GM23338 (cell line): ENCODE results near the gene SSNA1. TPM values are rescaled to one million over a fixed set of nuclear protein-coding genes. Genes with fewer than 3 reads are reported as not detected.

ENCODE experiments used
- ATAC-seq: fragments of 200-7000 bp; cut with Tn5 transposase; 3 replicates; pipeline ENCODE4 v1.9.1; 2020
- DNase-seq: peaks from one replicate; pipeline ENCODE4 v3.0.0-alpha.2; 2015; ENCODE audit warnings: low spot score
- H2AFZ ChIP-seq: fragments of 200-600 bp; sonication (generic); 2 replicates; pipeline ENCODE4 v1.8.0; 2016; ENCODE audit warnings: antibody characterized with exemption, mild to moderate bottlenecking, moderate library complexity
- H3F3A ChIP-seq: fragments of 200-600 bp; sonication (generic); replicated peaks from 2 replicates; pipeline ENCODE4 v1.8.0; 2017; ENCODE audit warnings: antibody characterized with exemption, mixed run types, low read depth
- H3K27ac ChIP-seq: fragments of 200-600 bp; sonication (generic); 2 replicates; pipeline ENCODE4 v1.6.1; 2016; ENCODE audit warnings: low read depth
- H3K27me3 ChIP-seq: fragments of 200-600 bp; sonication (generic); 2 replicates; pipeline ENCODE4 v1.8.0; 2016; ENCODE audit warnings: mild to moderate bottlenecking, mixed run types, moderate library complexity; ENCODE audit not compliant: insufficient read depth
- H3K36me3 ChIP-seq: fragments of 200-600 bp; sonication (generic); 2 replicates; pipeline ENCODE4 v1.8.0; 2016; ENCODE audit warnings: mild to moderate bottlenecking; ENCODE audit not compliant: insufficient read depth
- H3K4me1 ChIP-seq: fragments of 200-600 bp; sonication (generic); 2 replicates; pipeline ENCODE4 v1.8.0; 2016; ENCODE audit warnings: mild to moderate bottlenecking, moderate library complexity; ENCODE audit not compliant: insufficient read depth
- H3K4me2 ChIP-seq: fragments of 200-600 bp; sonication (generic); 2 replicates; pipeline ENCODE4 v1.7.1; 2017; ENCODE audit warnings: mixed run types
- H3K4me3 ChIP-seq: fragments of 200-600 bp; sonication (generic); 2 replicates; pipeline ENCODE4 v1.6.1; 2016; ENCODE audit warnings: mixed run types
- H3K79me2 ChIP-seq: fragments of 200-600 bp; sonication (generic); replicated peaks from 2 replicates; pipeline ENCODE4 v1.8.0; 2017; ENCODE audit warnings: mild to moderate bottlenecking; ENCODE audit not compliant: insufficient read depth
- H3K9me2 ChIP-seq: fragments of 200-600 bp; sonication (generic); 2 replicates; pipeline ENCODE4 v1.8.0; 2017; ENCODE audit not compliant: insufficient read depth
- H4K20me1 ChIP-seq: fragments of 200-600 bp; sonication (generic); replicated peaks from 2 replicates; pipeline ENCODE4 v1.8.0; 2017; ENCODE audit warnings: mild to moderate bottlenecking; ENCODE audit not compliant: insufficient read depth
- H3K27ac Mint-ChIP-seq: 2 replicates; pipeline ENCODE4 v1.8.0; 2020; ENCODE audit warnings: inconsistent platforms, mild to moderate bottlenecking, moderate library complexity, mixed read lengths
- H3K27me3 Mint-ChIP-seq: 3 replicates; pipeline ENCODE4 v1.8.0; 2022; ENCODE audit warnings: low read depth, mild to moderate bottlenecking, moderate library complexity, mixed read lengths, inconsistent platforms; ENCODE audit not compliant: insufficient read depth, poor library complexity
- H3K36me3 Mint-ChIP-seq: 3 replicates; pipeline ENCODE4 v1.8.0; 2021; ENCODE audit warnings: low read depth, mild to moderate bottlenecking, inconsistent platforms, moderate library complexity, mixed read lengths
- H3K4me1 Mint-ChIP-seq: 3 replicates; pipeline ENCODE4 v1.8.0; 2020; ENCODE audit warnings: mild to moderate bottlenecking, inconsistent platforms, mixed read lengths
- H3K4me3 Mint-ChIP-seq: 3 replicates; pipeline ENCODE4 v1.8.0; 2021; ENCODE audit warnings: moderate library complexity, mild to moderate bottlenecking, inconsistent platforms, mixed read lengths
- H3K9me3 Mint-ChIP-seq: 3 replicates; pipeline ENCODE4 v1.8.0; 2020; ENCODE audit warnings: moderate library complexity, mild to moderate bottlenecking, inconsistent platforms, mixed read lengths
- JUNB ChIP-seq: IDR thresholded peaks from one replicate; pipeline ENCODE4 v1.6.1; 2016; ENCODE audit warnings: antibody characterized with exemption; ENCODE audit not compliant: unreplicated experiment
- NANOG ChIP-seq: IDR thresholded peaks from 2 replicates; pipeline ENCODE4 v1.6.1; 2016; ENCODE audit warnings: antibody characterized with exemption, borderline replicate concordance
- STAT1 ChIP-seq: IDR thresholded peaks from one replicate; pipeline ENCODE4 v1.6.1; 2016; ENCODE audit warnings: antibody characterized with exemption; ENCODE audit not compliant: unreplicated experiment
- polyA plus RNA-seq: library from polyadenylated mRNA; unstranded; fragments of >200 nt; fragmentation: Nextera tagmentation; extraction: Ambion mirVana; gene quantifications from 2 replicates; pipeline ENCODE4 v1.2.1, GENCODE V29; 2016
- total RNA-seq: library from RNA; depleted of rRNA; stranded (reverse); fragments of >200 nt; shearing (Covaris generic); gene quantifications from 2 replicates; pipeline ENCODE4 v1.2.3, GENCODE V29; 2014
- TF ChIP-seq, protein P1 (sequence below): fragments of 250-450 bp; sonication (Bioruptor Pico); IDR thresholded peaks from 2 replicates; pipeline ENCODE4 v1.5.0; 2020; ENCODE audit warnings: mild to moderate bottlenecking, moderate library complexity
- TF ChIP-seq, protein P2 (sequence below), 2 experiments: fragments of 200-600 bp in 1 of 2; sonication (generic) in 1 of 2; conservative IDR thresholded peaks; 2 replicates each; pipeline versions ENCODE4 v1.5.1 to v1.6.1; 2016 to 2017; ENCODE audit warnings: antibody characterized with exemption in 2 of 2, low read depth in 2 of 2, mild to moderate bottlenecking in 2 of 2, moderate library complexity in 1 of 2
- TF ChIP-seq, protein P3 (sequence below): IDR thresholded peaks from one replicate; pipeline ENCODE4 v1.6.1; 2018; ENCODE audit warnings: antibody characterized with exemption; ENCODE audit not compliant: unreplicated experiment

SSNA1 gene
- total and polyA plus RNA-seq, 2 experiments from 2014 or later: 132 to 154 TPM

DNA sequence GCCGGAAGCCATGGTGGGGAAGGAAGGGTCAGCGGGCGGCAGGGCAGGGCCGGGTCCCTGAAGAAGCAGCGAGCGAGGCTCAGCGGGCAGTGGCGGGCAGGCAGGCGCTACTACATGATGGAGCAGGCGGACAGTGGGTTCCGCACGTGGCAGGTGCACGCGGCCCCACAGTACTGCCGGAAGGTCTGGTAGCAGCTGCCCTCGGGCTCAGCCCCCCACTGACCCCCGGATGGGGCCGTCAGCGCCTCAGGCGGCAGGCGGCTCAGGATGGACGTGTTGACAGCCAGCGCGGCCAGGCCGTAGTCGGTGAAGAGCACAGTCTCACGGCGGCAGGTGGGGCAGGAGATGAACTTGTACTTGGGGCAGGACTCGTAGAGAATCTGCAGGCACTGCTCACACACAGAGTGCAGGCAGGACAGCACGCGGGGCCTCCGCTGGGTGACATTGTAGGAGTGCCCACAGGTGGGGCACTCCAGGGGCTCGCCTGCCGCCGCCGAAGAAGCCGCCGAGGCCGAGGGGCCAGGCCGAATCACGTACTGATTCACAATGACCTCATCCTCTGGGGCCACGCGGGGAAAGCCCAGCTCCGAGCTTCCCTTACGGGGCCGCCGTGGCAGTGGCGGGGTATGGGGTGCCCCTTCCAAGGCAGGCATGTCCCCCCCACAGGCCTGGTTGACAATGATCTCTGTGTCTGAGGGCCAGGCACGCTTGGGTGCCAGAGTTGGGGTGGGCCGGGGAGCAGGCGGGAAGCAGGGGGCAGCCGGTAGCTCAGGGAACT, 32.0 kb downstream of the SSNA1 start:
- peak; percentile 31 for DNase-seq
- Histone ChIP-seq H2AFZ (no peak overlapping the region), H3K79me2 (no peaks in the 10 kb centered on the region), H3K27ac (no peak overlapping the region), H3K4me3 (no peak overlapping the region), H3K27me3 (peaks cover 9% of the 10 kb centered on the region; the same call in 1 of the 2 replicates), H3K36me3 (no peaks in the 10 kb centered on the region), H3K9me2 (no peaks in the 10 kb centered on the region), H3K4me1 (peaks cover 3% of the 10 kb centered on the region; the same call in 1 of the 2 replicates), H3F3A (0 out of 2 replicates have a peak, but pooled peaks cover 9% of the 10 kb centered on the region), H4K20me1 (no peaks in the 10 kb centered on the region; the same call in 1 of the 2 replicates), H3K4me2 (no peak overlapping the region; the same call in 1 of the 2 replicates)
- Mint-ChIP-seq H3K36me3 (no peaks in the 10 kb centered on the region; the same call in 2 of the 3 replicates), H3K4me3 (peak overlapping the region; percentile 30; the same call in 1 of the 3 replicates), H3K9me3 (no peaks in the 10 kb centered on the region), H3K4me1 (peaks cover 7% of the 10 kb centered on the region; the same call in 2 of the 3 replicates), H3K27me3 (no peaks in the 10 kb centered on the region), H3K27ac (no peak overlapping the region)
- ATAC-seq: no peak
- TF ChIP-seq NANOG (no peak), STAT1 (no peak), JUNB (no peak)
- TF ChIP-seq, protein P1, sequence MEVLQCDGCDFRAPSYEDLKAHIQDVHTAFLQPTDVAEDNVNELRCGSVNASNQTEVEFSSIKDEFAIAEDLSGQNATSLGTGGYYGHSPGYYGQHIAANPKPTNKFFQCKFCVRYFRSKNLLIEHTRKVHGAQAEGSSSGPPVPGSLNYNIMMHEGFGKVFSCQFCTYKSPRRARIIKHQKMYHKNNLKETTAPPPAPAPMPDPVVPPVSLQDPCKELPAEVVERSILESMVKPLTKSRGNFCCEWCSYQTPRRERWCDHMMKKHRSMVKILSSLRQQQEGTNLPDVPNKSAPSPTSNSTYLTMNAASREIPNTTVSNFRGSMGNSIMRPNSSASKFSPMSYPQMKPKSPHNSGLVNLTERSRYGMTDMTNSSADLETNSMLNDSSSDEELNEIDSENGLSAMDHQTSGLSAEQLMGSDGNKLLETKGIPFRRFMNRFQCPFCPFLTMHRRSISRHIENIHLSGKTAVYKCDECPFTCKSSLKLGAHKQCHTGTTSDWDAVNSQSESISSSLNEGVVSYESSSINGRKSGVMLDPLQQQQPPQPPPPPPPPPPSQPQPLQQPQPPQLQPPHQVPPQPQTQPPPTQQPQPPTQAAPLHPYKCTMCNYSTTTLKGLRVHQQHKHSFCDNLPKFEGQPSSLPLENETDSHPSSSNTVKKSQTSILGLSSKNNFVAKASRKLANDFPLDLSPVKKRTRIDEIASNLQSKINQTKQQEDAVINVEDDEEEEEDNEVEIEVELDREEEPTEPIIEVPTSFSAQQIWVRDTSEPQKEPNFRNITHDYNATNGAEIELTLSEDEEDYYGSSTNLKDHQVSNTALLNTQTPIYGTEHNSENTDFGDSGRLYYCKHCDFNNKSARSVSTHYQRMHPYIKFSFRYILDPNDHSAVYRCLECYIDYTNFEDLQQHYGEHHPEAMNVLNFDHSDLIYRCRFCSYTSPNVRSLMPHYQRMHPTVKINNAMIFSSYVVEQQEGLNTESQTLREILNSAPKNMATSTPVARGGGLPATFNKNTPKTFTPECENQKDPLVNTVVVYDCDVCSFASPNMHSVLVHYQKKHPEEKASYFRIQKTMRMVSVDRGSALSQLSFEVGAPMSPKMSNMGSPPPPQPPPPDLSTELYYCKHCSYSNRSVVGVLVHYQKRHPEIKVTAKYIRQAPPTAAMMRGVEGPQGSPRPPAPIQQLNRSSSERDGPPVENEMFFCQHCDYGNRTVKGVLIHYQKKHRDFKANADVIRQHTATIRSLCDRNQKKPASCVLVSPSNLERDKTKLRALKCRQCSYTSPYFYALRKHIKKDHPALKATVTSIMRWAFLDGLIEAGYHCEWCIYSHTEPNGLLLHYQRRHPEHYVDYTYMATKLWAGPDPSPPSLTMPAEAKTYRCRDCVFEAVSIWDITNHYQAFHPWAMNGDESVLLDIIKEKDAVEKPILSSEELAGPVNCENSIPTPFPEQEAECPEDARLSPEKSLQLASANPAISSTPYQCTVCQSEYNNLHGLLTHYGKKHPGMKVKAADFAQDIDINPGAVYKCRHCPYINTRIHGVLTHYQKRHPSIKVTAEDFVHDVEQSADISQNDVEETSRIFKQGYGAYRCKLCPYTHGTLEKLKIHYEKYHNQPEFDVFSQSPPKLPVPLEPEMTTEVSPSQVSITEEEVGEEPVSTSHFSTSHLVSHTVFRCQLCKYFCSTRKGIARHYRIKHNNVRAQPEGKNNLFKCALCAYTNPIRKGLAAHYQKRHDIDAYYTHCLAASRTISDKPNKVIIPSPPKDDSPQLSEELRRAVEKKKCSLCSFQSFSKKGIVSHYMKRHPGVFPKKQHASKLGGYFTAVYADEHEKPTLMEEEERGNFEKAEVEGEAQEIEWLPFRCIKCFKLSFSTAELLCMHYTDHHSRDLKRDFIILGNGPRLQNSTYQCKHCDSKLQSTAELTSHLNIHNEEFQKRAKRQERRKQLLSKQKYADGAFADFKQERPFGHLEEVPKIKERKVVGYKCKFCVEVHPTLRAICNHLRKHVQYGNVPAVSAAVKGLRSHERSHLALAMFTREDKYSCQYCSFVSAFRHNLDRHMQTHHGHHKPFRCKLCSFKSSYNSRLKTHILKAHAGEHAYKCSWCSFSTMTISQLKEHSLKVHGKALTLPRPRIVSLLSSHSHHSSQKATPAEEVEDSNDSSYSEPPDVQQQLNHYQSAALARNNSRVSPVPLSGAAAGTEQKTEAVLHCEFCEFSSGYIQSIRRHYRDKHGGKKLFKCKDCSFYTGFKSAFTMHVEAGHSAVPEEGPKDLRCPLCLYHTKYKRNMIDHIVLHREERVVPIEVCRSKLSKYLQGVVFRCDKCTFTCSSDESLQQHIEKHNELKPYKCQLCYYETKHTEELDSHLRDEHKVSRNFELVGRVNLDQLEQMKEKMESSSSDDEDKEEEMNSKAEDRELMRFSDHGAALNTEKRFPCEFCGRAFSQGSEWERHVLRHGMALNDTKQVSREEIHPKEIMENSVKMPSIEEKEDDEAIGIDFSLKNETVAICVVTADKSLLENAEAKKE (CRISPR knock-in tag): no peak
- TF ChIP-seq, protein P2, sequence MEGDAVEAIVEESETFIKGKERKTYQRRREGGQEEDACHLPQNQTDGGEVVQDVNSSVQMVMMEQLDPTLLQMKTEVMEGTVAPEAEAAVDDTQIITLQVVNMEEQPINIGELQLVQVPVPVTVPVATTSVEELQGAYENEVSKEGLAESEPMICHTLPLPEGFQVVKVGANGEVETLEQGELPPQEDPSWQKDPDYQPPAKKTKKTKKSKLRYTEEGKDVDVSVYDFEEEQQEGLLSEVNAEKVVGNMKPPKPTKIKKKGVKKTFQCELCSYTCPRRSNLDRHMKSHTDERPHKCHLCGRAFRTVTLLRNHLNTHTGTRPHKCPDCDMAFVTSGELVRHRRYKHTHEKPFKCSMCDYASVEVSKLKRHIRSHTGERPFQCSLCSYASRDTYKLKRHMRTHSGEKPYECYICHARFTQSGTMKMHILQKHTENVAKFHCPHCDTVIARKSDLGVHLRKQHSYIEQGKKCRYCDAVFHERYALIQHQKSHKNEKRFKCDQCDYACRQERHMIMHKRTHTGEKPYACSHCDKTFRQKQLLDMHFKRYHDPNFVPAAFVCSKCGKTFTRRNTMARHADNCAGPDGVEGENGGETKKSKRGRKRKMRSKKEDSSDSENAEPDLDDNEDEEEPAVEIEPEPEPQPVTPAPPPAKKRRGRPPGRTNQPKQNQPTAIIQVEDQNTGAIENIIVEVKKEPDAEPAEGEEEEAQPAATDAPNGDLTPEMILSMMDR (conservative IDR thresholded peaks at IDR 0.05; ENCODE audit: low read depth in 2 of 2): no peak
- TF ChIP-seq, protein P3, sequence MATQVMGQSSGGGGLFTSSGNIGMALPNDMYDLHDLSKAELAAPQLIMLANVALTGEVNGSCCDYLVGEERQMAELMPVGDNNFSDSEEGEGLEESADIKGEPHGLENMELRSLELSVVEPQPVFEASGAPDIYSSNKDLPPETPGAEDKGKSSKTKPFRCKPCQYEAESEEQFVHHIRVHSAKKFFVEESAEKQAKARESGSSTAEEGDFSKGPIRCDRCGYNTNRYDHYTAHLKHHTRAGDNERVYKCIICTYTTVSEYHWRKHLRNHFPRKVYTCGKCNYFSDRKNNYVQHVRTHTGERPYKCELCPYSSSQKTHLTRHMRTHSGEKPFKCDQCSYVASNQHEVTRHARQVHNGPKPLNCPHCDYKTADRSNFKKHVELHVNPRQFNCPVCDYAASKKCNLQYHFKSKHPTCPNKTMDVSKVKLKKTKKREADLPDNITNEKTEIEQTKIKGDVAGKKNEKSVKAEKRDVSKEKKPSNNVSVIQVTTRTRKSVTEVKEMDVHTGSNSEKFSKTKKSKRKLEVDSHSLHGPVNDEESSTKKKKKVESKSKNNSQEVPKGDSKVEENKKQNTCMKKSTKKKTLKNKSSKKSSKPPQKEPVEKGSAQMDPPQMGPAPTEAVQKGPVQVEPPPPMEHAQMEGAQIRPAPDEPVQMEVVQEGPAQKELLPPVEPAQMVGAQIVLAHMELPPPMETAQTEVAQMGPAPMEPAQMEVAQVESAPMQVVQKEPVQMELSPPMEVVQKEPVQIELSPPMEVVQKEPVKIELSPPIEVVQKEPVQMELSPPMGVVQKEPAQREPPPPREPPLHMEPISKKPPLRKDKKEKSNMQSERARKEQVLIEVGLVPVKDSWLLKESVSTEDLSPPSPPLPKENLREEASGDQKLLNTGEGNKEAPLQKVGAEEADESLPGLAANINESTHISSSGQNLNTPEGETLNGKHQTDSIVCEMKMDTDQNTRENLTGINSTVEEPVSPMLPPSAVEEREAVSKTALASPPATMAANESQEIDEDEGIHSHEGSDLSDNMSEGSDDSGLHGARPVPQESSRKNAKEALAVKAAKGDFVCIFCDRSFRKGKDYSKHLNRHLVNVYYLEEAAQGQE: no peak
